22Rv1 (cell line): ENCODE data around the gene PES1.

ENCODE experiments used
- ZFX ChIP-seq: fragments of 450-650 bp; IDR thresholded peaks from 2 replicates; pipeline ENCODE4 v1.6.1; 2017; ENCODE audit warnings: antibody characterized with exemption, borderline replicate concordance
- TF ChIP-seq, protein P1 (sequence below): fragments of 450-650 bp; IDR thresholded peaks from 2 replicates; pipeline ENCODE4 v1.5.1; 2017; ENCODE audit warnings: mild to moderate bottlenecking

DNA sequence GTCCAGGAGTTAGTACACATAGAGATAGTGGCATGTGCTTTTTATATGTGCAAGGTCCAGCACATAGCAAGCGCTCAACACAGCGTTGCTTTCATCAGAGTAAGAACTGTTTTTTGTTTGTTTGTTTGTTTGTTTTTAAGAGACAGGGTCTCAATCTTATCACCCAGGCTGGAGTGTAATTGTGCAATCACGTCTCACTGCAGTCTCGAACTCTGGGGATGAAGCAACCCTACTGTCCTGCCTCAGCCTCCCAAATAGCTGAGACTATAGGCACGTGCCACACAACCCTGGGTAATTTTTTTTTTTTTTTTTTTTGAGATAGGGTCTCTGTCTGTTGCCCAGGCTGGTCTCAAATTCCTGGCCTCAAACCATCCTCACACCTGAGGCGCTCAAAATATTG is 26.1 kb upstream of the PES1 start:
- TF ChIP-seq, protein P1, sequence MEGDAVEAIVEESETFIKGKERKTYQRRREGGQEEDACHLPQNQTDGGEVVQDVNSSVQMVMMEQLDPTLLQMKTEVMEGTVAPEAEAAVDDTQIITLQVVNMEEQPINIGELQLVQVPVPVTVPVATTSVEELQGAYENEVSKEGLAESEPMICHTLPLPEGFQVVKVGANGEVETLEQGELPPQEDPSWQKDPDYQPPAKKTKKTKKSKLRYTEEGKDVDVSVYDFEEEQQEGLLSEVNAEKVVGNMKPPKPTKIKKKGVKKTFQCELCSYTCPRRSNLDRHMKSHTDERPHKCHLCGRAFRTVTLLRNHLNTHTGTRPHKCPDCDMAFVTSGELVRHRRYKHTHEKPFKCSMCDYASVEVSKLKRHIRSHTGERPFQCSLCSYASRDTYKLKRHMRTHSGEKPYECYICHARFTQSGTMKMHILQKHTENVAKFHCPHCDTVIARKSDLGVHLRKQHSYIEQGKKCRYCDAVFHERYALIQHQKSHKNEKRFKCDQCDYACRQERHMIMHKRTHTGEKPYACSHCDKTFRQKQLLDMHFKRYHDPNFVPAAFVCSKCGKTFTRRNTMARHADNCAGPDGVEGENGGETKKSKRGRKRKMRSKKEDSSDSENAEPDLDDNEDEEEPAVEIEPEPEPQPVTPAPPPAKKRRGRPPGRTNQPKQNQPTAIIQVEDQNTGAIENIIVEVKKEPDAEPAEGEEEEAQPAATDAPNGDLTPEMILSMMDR: no peak
- no peak for TF ChIP-seq ZFX
